Midbrain (tissue), 1 donor: Measurements from ENCODE around the gene PRR22.

Experiments
- DNase-seq: peaks from one replicate; lab custom pipeline; 2025; lab: John Stamatoyannopoulos, UW

Gene PRR22

DNA sequence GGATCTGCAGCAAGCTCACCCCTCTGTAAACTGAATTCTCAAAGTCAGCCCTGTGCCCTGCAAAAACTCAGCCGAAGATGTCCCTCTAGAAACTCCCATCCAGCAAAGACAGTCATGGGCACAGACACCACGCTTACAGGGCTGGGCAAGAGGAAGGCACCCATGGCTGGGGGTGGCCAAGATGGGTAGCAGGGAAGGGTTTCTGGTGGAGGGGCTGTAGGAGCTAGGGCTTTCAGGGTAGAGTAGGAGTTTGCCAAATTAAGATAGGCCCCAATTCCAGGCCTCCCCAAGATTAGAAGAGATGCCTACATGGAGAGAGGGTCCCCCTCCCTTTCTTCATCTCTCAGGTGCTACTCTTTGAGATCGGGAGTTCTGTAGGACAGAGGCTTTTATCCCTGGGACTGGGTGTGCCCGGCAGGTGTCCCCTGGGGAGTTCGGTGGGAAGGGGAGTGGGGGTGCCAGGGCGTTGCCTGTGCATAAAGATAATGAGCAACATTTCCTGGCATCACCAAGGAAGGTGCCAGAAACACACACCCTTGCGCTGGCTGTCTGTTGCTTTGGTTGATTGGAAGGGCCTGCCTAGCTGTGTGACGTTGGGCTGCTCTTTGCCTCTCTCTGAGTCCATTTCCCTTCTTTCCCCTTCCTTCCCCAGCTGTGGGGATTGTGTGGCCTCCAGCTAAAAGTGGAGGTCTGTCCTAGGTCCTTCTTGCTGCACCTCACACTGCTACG, 29.7 kb upstream of the PRR22 start:
- no peak for DNase-seq

DNA sequence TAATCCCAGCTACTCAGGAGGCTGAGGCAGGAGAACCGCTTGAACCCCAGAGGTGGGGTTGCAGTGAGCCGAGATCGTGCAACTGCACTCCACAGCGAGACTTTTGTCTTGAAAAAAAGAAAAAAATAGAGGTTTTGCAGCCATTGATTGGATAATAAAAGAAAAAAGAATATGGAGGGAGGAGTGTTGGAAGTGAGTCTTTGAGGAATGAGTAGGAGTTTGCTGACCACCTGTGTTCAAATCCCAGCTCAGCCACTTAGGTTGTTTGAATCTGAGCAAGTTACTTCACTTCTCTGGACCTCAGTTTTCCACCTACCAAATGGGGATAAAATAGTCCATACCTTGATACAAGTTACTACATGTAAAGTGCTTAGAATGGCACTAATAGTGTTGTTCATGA, 26.6 kb upstream of the PRR22 start:
- DNase-seq, result no peak

DNA sequence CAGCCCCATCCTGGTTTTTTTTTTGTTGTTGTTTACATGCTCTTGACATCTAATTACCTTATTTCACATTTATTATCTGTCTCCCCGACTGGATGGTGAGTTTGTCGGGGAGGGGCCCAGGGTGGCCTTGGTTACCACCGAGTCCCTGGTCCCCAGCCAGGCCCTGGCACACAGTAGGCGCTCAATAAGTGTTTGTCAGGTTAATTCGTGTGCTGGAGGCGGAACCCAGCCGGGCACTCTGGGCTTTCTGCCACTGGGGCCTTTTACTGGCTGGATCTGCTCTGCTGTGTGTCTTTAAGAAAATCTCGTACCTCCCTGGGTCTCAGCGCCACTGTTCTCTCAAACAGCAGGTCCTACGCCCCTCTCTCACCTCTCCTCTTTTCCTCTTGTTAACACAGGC, 24.9 kb upstream of the PRR22 start:
- DNase-seq, result no peak

DNA sequence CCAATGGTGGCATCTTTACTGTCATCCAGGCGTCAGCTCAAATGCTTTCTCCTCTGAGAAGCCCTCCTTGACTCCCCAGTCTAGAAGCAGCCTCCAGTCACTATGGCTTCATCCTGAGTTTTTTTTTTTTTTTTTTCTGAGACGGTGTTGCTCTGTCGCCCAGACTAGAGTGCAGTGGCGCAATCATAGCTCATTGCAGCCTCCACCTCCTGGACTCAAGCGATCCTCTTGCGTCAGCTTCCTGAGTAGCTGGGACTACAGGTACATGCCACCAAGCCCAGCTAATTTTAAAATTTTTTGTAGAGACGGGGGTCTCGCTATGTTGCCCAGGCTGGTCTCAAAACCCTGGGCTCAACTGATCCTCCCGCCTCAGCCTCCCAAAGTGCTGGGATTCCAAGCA, 24.5 kb upstream of the PRR22 start:
- no peak for DNase-seq

GRCh38 chr19:5808120-5808816, 23.7 kb upstream of the PRR22 start:
- no peak for DNase-seq

GRCh38 chr19:5806905-5807304, 22.4 kb upstream of the PRR22 start:
- no peak for DNase-seq

GRCh38 chr19:5806133-5806489, 21.6 kb upstream of the PRR22 start:
- DNase-seq, result no peak

- DNase-seq, result peak; percentile 2
These were observed 21.1 kb upstream of the PRR22 start for GRCh38 chr19:5805462-5806132.

GRCh38 chr19:5804516-5805461, 20.2 kb upstream of the PRR22 start, which contains the start of gene NRTN:
TSS of gene NRTN (plus strand) at chr19:5805067. CDS start at chr19:5824166, 19,099 bp downstream.
- no peak for DNase-seq

GRCh38 chr19:5803752-5804515, 19.4 kb upstream of the PRR22 start:
- peak; percentile 40 for DNase-seq

DNA sequence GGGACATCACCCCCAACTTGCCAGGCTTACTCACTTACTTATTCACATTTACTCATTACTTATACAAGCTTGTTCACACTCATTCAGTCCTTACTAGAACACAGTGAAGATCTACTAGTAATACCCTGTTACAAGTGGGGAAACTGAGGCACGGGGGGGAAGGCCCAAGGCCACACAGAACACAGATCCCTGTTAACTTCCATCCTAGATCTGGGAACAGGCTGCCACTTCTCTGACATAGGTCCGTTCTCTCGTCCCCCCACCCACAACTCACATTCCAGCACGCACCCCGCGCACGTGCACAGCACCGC, 18.9 kb upstream of the PRR22 start:
- no peak for DNase-seq

DNA sequence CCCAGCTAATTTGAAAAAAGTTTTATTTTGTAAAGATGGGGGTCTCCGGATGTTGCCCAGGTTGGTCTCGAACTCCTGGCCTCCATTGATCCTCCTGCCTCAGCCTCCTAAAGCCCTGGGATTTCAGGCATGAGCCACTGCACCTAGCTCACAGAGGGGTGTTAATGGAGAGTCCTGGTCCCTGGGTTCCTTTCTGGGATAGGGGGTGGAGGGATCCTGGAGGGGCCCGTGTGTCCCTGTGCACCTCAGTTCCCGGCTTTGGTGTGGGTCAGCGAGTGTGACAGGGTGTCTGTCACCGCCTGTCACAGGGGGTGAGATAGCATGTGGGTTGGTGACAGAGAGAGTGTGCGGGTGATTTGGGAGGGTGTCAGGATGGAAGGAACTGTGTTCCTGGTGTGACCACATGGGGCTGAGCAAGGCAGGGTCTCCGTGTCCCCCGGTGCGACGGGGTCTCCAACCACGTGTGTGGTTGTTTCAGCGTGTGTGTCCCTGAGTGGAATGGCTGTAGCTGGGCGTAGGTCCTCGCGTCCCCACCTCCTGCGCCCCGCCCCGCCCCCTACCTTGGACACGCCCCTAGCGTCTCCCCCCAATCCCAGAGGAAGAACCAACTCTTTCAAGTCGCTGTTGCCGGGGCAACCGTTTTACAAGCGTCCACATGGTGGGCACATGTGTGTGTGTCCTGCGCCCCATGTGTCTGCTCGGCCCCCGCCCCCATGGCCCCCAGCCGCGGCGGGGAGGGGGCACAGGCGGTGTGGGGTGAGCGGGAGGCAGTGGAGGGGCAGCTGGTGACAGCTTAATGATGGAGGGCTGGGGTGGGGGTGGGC, 17.5 kb upstream of the PRR22 start:
- no peak for DNase-seq

DNA sequence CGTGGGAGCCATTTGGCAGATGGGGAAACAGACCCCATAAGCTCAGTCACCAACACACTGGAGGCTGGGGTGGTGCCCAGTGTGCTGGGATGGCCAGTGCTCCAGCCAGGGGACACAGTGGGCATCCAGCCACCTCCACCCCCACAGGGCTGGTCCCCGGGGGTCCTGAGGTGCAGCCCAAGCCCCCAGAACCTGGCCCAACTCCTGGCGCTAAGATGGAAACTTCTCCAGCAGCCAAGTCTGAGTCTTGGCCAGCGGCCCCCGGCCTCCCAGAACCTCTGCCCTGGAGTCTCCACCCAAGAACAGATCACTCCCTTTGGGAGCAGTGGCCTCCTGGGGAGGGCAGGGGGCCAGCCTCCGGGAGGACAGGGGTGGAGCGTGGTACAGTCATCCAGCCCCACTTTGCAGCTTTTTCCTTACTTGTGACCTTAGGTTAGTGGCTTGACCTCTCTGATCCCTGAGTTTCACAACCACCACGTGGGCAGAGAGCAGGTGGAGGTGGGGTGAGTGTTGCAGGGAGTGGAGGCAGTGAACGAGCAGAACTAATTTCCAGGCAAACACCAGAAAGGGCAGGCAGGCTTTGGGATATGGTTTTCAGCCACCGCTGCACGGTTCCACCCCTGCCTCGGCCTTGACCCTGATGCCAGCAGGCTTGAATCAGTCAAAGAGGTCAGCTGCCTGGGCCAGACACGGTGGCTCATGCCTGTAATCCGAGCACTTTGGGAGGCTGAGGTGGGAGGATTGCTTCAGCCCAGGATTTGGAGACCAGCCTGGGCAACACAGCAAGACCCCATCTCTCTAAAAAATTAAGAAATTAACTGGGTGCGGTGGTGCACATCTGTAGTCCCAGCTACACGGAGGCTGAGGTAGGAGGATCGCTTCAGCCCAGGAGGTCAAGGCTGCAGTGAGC, 16.1 kb upstream of the PRR22 start:
- DNase-seq, result no peak

DNA sequence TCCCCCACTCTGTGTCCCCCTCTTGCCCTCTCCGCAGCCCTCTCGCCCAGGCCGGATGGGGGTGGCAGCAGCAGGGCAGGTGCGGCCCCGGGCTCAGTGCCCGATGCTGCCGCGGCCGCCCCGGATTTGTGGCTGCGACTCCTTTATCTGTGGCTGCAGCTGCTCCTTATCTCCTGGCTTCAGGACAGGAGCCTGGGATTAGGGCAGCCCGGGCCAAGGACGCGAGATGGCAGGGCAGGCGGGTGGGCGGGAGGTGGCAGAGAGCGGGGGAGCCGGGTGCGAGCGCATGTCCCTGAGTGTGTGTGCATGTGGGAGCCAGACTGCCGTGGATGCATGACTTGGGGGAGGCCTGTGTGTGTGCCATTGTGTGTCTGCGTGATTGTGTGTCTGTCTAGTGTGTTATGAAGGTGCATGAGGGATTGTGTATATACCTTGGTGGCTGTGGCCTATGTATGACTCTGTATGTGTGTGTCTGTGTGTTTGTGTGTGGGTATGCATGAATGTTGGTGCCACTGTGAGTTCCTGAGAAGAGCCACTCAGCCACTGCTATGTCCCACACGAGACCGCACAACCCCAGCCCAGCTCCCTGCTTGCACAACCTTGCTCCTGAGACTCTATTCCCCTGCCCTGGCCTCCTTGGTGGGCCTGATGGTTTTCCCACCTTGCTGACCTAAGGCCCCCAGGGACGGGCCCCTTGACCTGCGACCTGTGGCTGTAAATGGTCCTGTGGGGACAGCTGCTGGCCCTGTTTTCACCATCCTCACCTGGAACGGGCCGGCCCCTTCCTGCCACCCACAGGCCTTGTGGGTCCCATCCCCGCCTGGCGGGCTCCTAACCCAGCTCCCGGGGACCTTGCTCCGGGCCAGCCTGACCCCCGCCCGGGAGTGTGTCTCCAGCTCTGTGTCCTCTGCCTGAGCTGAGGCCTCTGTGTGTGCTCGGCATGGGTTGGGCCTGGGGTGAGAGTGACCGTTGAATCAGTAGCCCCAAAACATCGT, 15.0 kb upstream of the PRR22 start:
- no peak for DNase-seq

DNA sequence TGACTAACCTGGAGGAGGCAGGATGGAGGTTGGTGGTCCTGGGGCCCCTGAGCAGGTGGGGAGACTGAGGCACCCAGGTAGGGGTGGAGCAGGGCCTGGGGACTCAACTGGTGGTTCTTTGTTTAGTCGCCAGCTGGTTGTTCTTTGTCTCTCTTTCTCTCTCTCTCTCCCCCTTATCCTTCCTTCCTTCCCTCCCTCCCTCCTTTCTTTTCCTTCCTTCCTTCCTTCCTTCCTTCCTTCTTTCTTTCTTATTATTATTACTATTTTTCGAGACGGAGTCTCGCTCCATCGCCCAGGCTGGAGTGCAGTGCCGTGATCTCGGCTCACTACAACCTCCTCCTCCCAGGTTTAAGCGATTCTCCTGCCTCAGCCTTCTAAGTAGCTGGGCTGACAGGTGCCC, 13.7 kb upstream of the PRR22 start:
- DNase-seq, result no peak

DNA sequence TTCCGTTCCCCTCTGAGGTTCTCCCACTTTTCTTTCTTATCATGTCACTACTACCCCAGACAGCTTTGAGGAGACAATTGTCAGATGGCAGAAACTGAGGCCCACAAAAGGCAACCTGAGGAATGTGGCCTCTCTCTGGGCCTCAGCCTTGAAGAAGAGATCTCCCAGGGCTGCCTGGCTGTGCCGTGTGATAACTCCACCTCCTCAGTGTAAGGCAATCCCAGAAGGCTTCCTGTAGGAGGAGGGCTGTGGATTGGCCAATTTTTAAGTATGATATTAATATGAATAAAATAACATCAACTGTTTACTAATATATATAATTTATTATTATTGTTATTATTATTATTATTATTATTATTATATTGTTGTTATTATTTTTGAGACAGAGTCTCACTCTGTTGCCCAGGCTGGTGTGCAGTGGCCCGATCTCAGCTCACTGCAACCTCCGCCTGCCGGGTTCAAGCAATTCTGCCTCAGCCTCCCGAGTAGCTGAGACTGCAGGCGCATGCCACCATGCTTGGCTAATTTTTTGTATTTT, 10.9 kb upstream of the PRR22 start:
- DNase-seq, result no peak

DNA sequence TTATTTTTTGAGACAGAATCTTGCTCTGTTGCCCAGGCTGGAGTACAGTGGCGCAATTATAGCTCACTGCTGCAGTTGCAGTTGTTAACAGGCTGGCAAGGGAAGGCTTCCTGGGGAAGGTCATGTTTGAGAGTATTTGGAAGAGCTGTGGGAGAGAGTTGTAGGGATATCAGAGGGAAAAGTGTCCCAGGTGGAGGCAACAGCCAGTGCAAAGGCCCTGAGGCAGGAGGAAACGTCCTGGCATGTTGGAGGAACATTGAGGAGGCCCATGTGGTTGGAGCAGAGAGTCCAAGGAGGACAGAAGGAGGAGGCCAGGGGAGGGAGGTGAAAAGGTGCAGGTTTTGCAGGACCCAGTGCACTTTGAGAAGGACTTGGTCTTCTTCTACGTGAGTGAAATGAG, 8.6 kb upstream of the PRR22 start:
- no peak for DNase-seq

GRCh38 chr19:5792224-5792623, 7.7 kb upstream of the PRR22 start:
- DNase-seq, result no peak
